ENCODE results near the gene CCDC112. TPM values are rescaled to one million over a fixed set of nuclear protein-coding genes. Genes with fewer than 3 reads are reported as not detected.

CCDC112 gene
- total and polyA plus RNA-seq, 9 donors = 1.5 to 5.6 (median 3.1) TPM

- no peaks in the 10 kb centered on the region for H3K27me3 ChIP-seq
- H3K4me3 ChIP-seq = no peak overlapping the region
- H3K4me1 ChIP-seq (ENCODE audit: insufficient read depth) = no peaks in the 10 kb centered on the region
- DNase-seq = no peak
- 86 to 96% (median 94%) methylated on average over 1 of the region's 1 CpG for WGBS, 3 donors
- intact Hi-C loops (cut with DNase I) = no loop called here
- no peak overlapping the region for H3K27ac ChIP-seq
- no peaks in the 10 kb centered on the region for H3K9me3 ChIP-seq
- TF ChIP-seq POLR2A (IDR thresholded peaks at IDR 0.05) (no peak), EP300 (IDR thresholded peaks at IDR 0.05) (no peak)
- TF ChIP-seq, protein P1, sequence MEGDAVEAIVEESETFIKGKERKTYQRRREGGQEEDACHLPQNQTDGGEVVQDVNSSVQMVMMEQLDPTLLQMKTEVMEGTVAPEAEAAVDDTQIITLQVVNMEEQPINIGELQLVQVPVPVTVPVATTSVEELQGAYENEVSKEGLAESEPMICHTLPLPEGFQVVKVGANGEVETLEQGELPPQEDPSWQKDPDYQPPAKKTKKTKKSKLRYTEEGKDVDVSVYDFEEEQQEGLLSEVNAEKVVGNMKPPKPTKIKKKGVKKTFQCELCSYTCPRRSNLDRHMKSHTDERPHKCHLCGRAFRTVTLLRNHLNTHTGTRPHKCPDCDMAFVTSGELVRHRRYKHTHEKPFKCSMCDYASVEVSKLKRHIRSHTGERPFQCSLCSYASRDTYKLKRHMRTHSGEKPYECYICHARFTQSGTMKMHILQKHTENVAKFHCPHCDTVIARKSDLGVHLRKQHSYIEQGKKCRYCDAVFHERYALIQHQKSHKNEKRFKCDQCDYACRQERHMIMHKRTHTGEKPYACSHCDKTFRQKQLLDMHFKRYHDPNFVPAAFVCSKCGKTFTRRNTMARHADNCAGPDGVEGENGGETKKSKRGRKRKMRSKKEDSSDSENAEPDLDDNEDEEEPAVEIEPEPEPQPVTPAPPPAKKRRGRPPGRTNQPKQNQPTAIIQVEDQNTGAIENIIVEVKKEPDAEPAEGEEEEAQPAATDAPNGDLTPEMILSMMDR (IDR thresholded peaks at IDR 0.05) = no peak
- H3K36me3 ChIP-seq = no peaks in the 10 kb centered on the region
These were observed 12.4 kb downstream of the CCDC112 start for GRCh38 chr5:115284021-115284420.

DNA sequence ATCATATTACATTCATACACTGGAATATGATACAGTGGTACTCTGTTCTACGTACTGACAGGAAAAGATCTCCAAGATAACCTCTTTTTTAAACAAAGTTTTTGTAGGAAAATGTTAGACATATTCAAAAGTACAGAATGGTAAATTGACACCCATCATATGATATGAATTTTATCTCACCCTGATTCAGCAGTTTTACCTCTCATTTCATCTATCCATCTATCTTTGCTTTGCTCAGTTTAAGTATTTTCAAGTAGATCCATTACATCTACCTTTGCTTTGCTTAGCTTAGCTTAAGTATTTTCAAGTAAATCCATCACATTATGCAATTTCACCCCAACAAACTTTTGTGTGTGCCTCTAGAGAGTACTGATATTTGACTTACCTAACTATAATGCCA is 14.3 kb downstream of the CCDC112 start:
- H3K4me1 ChIP-seq (ENCODE audit: insufficient read depth) = no peaks in the 10 kb centered on the region
- no peaks in the 10 kb centered on the region for H3K9me3 ChIP-seq
- H3K36me3 ChIP-seq = no peaks in the 10 kb centered on the region
- H3K27ac ChIP-seq = no peak overlapping the region
- 92 to 99% (median 94%) methylated on average over 1 of the region's 1 CpG for WGBS, 3 donors
- H3K27me3 ChIP-seq = no peaks in the 10 kb centered on the region
- H3K4me3 ChIP-seq = no peak overlapping the region
- intact Hi-C loops (cut with DNase I) = no loop called here
- TF ChIP-seq EP300 (IDR thresholded peaks at IDR 0.05) = no peak
- TF ChIP-seq, protein P1 (IDR thresholded peaks at IDR 0.05) = no peak
- no peak for DNase-seq

GRCh38 chr5:115274584-115274983 is 21.9 kb downstream of the CCDC112 start:
- H3K27me3 ChIP-seq = no peaks in the 10 kb centered on the region
- no peaks in the 10 kb centered on the region for H3K9me3 ChIP-seq
- H3K27ac ChIP-seq = no peak overlapping the region
- no peak for DNase-seq
- no peak overlapping the region for H3K4me3 ChIP-seq
- 91 to 93% (median 92%) methylated on average over 3 of the region's 3 CpGs for WGBS, 3 donors
- no peaks in the 10 kb centered on the region for H3K36me3 ChIP-seq
- no peaks in the 10 kb centered on the region for H3K4me1 ChIP-seq (ENCODE audit: insufficient read depth)
- intact Hi-C loops (cut with DNase I) = no loop called here
- no peak for TF ChIP-seq POLR2A (IDR thresholded peaks at IDR 0.05)
- TF ChIP-seq, protein P1 (IDR thresholded peaks at IDR 0.05) = no peak
- no peak for TF ChIP-seq EP300 (IDR thresholded peaks at IDR 0.05)

GRCh38 chr5:115272297-115272958 is 24.0 kb downstream of the CCDC112 start:
- Histone ChIP-seq H3K36me3 (no peaks in the 10 kb centered on the region), H3K27ac (no peak overlapping the region), H3K4me1 (ENCODE audit: insufficient read depth) (no peaks in the 10 kb centered on the region), H3K9me3 (no peaks in the 10 kb centered on the region), H3K27me3 (no peaks in the 10 kb centered on the region), H3K4me3 (no peak overlapping the region)
- TF ChIP-seq EP300 (IDR thresholded peaks at IDR 0.05) = no peak
- no peak for TF ChIP-seq POLR2A (IDR thresholded peaks at IDR 0.05)
- TF ChIP-seq, protein P1 (IDR thresholded peaks at IDR 0.05) = no peak
- 92 to 99% (median 95%) methylated on average over 3 of the region's 3 CpGs for WGBS, 3 donors
- intact Hi-C loops (cut with DNase I) = no loop called here
- DNase-seq = no peak

Measured in ovary (tissue), 9 donors.